HepG2 (cell line): ENCODE data around the gene STEAP1.

Source experiments
- BRCA1 ChIP-seq: sonication (generic); formaldehyde crosslinking; IDR thresholded peaks from 2 replicates; pipeline ENCODE4 v1.4.0; 2020; ENCODE audit warnings: missing genetic modification reagents
- CBX5 ChIP-seq: sonication (generic); formaldehyde crosslinking; IDR thresholded peaks from 2 replicates; pipeline ENCODE4 v1.4.0; 2020; ENCODE audit warnings: missing genetic modification reagents, borderline replicate concordance
- TF ChIP-seq, protein P1 (sequence below), 2 experiments: IDR thresholded peaks; 2 replicates each; pipeline ENCODE4 v1.6.1; 2011 to 2012; ENCODE audit warnings: low read length in 2 of 2, borderline replicate concordance in 1 of 2, low read depth in 1 of 2, mild to moderate bottlenecking in 1 of 2, moderate library complexity in 1 of 2

DNA sequence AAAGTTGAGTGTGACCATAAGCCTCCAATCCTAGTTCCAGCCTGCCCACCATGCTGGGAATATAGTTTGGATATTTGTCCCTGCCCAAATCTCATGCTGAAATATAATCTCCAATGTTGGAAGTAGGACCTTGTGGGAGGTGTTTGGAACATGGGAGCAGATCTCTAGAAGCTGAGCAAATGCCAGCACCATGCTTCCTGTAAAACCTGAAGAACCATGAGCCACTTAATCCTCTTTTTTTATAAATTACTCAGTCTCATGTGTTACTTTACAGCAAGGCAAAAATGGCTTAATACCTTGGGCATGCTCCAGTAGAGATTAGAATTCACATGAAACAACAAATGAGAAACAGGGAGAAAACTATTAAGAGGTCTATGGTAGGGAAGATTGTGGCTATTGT, 27.2 kb downstream of the STEAP1 start:
- TF ChIP-seq, protein P1, sequence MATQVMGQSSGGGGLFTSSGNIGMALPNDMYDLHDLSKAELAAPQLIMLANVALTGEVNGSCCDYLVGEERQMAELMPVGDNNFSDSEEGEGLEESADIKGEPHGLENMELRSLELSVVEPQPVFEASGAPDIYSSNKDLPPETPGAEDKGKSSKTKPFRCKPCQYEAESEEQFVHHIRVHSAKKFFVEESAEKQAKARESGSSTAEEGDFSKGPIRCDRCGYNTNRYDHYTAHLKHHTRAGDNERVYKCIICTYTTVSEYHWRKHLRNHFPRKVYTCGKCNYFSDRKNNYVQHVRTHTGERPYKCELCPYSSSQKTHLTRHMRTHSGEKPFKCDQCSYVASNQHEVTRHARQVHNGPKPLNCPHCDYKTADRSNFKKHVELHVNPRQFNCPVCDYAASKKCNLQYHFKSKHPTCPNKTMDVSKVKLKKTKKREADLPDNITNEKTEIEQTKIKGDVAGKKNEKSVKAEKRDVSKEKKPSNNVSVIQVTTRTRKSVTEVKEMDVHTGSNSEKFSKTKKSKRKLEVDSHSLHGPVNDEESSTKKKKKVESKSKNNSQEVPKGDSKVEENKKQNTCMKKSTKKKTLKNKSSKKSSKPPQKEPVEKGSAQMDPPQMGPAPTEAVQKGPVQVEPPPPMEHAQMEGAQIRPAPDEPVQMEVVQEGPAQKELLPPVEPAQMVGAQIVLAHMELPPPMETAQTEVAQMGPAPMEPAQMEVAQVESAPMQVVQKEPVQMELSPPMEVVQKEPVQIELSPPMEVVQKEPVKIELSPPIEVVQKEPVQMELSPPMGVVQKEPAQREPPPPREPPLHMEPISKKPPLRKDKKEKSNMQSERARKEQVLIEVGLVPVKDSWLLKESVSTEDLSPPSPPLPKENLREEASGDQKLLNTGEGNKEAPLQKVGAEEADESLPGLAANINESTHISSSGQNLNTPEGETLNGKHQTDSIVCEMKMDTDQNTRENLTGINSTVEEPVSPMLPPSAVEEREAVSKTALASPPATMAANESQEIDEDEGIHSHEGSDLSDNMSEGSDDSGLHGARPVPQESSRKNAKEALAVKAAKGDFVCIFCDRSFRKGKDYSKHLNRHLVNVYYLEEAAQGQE (IDR thresholded peaks at IDR 0.05; ENCODE audit: borderline replicate concordance in 1 of 2, low read depth in 1 of 2, low read length in 2 of 2) = no peak
- TF ChIP-seq CBX5 (no peak), BRCA1 (no peak)
